ENCODE measurements around the gene FAM204A.

DNA sequence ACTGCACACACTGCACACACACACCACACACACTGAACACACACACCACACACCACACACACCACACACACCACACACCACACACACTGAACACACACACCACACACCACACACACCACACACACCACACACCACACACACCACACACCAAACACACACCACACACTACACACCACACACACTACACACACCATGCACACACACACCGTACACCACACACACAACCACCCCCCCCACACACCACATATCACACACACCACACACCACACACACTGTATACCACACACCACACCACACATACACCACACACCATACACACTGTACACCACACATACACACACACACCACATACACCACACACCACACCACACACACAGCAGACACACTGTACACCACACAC is 59.5 kb downstream of the FAM204A start:
- TF ChIP-seq, protein P1, sequence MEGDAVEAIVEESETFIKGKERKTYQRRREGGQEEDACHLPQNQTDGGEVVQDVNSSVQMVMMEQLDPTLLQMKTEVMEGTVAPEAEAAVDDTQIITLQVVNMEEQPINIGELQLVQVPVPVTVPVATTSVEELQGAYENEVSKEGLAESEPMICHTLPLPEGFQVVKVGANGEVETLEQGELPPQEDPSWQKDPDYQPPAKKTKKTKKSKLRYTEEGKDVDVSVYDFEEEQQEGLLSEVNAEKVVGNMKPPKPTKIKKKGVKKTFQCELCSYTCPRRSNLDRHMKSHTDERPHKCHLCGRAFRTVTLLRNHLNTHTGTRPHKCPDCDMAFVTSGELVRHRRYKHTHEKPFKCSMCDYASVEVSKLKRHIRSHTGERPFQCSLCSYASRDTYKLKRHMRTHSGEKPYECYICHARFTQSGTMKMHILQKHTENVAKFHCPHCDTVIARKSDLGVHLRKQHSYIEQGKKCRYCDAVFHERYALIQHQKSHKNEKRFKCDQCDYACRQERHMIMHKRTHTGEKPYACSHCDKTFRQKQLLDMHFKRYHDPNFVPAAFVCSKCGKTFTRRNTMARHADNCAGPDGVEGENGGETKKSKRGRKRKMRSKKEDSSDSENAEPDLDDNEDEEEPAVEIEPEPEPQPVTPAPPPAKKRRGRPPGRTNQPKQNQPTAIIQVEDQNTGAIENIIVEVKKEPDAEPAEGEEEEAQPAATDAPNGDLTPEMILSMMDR (IDR thresholded peaks at IDR 0.05): no peak
- TF ChIP-seq POLR2A (IDR thresholded peaks at IDR 0.05): no peak

All from testis (tissue), 2 donors.